ENCODE results near the gene SIPA1L3.

SIPA1L3 gene

GRCh38 chr19:38239816-38240215 is 332.8 kb downstream of the SIPA1L3 start:
- no peak for DNase-seq (ENCODE audit: low spot score)

GRCh38 chr19:38243279-38243673 is 336.3 kb downstream of the SIPA1L3 start:
- no peak for DNase-seq (ENCODE audit: low spot score)

DNA sequence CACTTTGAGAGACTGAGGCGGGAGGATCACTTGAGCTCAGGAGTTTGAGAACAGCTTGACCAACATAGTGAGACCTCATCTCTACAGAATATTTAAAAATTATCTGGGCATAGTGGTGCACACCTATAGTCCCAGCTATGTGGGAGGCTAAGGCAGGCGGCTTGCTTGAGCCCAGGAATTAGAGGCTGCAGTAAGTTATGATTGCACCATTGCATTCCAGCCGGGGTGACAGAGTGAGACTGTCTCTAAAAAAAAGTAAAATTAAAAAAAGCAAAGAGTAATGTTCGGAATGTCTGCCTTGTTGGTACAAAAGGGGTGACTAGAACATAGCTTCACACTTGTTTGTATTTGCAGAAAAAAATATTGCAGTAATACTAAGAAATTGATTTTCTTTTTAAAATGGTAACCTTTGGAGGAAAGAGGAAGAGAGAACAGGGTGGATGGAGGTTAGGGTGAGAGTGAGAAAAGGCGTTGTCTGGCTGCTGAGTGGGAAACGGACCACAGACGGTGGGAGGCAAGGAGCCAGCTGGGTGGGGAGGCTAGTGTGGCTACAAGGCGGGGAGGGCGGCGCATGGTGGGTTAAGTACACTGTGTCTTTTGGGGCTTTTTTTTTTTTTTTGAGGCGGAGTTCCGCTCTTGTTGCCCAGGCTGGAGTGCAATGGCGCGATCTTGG is 339.0 kb downstream of the SIPA1L3 start:
- DNase-seq (ENCODE audit: low spot score) = no peak

DNA sequence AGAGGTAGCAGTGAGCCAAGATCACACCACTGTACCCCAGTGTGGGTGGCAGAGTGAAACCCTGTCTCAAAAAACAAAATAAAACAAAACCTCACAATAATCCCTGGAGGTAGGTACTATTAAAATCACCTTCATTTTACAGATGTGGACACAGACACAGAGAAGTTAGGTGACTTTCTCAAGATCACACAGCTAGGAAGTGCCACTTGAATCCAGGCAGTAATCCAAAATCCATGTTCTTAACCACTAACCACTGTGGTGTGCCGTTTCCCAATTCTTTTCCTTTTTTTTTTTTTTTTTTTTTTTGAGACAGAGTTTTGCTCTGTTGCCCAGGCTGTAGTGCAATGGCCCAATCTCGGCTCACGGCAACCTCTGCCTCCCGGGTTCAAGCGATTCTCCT is 340.1 kb downstream of the SIPA1L3 start:
- DNase-seq (ENCODE audit: low spot score) = no peak

DNA sequence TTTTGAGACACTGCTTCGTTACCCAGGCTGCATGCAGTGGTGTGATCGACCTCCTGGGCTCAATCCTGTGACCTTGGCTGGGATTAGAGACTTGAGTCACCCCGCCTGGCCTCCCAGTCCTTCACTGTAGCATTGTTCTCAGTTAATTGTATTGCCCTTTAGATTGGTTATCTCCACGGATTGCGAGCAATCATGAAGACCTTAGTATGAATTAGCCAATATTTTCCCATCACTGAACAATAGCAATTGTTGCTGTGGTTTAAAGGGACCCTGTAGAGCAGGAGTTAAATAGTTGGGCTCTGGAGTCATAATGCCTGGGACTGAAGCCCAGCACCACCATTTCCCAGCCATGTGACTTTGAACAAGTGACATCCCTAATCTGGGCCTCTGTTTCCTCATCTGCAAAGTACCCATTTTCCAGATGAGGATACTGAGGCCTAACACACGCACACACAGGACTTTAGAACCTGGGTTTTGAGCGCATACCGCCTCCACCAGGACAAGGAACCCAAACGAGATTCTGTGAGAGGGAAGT is 340.8 kb downstream of the SIPA1L3 start:
- DNase-seq (ENCODE audit: low spot score) = no peak

DNA sequence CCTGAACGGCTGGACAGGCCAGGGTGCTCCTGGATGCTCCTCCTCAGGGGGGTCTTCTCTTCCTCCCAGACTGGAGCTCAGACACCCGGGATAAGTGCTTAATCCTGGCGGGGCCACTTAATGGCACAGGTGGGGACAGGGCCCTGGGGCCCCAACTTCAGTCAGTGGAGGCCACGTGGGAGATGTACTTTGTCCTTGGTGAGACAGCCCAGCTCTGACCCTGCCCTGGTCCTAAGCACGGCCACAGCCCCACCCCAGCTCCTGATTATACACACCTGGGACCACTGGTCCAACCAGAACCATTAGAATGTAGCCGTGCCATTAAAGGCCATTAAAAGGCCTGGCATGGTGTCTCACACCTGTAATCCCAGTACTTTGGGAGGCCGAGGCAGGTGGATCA is 341.4 kb downstream of the SIPA1L3 start:
- DNase-seq (ENCODE audit: low spot score) = no peak

- DNase-seq (ENCODE audit: low spot score) = no peak
Measured at GRCh38 chr19:38250428-38250820, 343.4 kb downstream of the SIPA1L3 start.

GRCh38 chr19:38250821-38251563 is 344.0 kb downstream of the SIPA1L3 start:
- no peak for DNase-seq (ENCODE audit: low spot score)

DNA sequence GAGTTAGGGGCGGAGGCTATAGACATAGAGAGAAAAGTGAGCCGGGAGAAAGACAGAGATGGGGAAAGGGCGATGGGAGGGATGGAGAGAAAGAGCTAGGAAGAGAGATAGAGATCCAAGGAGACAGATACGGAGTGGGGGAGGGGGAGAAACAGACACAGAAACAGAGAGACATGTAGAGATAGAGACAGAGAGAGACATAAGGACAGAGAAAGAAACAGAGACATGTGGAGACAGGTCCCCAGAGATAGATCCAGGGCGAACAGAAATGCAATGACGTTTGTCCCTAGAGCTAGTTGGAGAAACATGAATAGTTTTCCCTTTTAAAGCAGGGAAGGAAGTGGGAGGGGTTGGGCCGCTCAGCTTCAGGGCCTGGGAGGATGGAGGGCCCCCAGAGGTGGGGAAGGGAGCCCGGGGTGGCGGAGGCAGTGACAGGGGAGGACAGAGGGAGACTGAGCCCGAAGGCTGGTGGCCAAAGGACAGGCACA is 344.6 kb downstream of the SIPA1L3 start:
- no peak for DNase-seq (ENCODE audit: low spot score)

DNA sequence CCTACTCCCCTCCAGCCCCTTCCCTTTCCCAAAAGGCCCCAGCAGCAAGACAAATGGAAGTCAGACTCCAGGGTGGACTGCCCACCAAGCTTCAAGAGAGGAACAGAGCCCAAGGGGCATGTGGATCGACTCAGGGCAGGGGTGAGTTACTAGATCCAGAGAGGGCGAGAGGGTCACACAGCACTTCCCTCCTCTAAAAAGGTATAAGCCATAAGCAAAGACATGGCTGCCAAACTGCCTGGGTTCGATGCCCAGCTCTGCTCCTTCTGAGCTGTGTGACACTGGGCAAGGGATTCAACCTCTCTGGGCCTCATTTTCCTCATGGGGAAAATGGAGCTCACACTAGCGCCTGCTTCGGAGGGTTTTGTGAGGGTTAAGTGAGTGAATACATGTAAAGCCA is 345.4 kb downstream of the SIPA1L3 start:
- DNase-seq (ENCODE audit: low spot score) = no peak

DNA sequence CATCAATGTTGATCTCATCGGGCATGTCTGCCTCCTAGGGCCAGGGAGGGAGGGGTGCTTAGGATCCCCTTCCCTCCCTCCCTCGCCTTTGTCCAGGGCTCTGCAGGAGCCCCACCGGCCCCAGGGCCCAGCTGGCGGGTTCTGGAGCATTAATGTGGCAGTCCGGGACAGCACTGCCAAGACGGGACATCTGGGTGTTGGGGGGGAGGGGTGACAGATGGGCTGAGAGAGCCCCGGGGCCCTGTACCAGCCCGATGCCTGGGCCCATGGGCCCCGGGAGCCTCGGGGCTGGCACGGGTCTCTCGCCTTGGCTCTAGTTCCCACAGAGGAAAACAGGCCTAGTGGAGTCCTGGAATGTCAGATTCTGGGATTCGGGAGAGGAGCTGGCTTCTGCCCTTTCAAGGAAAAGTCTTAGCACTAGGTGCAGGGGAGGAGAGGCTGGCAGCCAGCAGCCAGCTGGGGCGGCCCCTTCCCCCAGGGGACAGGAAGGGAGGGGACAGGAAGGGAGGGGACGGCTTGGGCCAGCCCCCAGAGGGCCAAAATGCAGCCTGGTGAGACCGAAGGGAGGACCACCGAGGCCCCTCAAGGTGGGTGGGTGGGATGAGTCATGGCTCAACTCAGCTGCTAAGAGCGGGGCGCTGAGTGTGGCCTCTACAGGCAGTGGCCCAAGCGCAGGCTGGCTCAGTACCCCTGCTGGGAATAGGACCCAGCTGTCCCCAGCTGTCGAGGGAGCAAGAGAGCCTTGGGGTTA is 346.1 kb downstream of the SIPA1L3 start:
- no peak for DNase-seq (ENCODE audit: low spot score)

GRCh38 chr19:38253788-38254187 is 346.8 kb downstream of the SIPA1L3 start:
- no peak for DNase-seq (ENCODE audit: low spot score)

DNA sequence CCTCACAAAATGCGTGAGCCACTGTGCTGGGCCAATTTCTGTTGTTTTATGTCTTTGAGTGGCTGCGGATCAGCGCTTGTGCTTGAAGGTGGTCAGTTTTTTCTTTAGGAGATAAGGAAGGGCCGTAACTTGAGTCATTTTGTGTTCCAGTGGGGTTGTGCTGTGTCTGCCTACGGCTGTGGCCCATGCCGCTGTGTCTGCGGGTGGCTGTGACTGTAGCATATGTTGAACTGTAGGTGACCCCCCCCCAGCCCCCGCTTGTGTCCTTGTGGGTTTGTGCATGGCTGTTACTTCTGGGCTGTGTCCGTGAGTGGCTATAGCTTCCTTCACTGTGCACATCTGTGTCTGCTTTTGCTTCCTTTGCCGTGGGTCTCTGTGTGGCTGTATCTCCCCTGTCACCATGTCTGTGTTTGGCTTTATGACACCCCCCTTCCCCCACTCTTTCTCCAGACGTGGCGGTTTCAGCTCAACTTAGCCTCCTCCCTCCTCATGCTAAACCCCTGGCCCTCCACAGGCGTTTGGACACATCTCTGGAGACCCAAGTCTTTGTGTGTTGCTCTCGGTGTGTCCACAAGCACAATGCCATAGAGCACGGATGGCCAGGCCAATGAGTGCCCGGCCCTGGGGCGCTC is 348.5 kb downstream of the SIPA1L3 start:
- DNase-seq (ENCODE audit: low spot score) = no peak

All from hematopoietic multipotent progenitor cell treated with erythropoietin and hydrocortisone succinate and interleukin-3 and kit ligand, for 17 days (in vitro differentiated cells).